MCF 10A (cell line): ENCODE results near the gene MYO1E. TPM values are rescaled to one million over a fixed set of nuclear protein-coding genes. Genes with fewer than 3 reads are reported as not detected.
A peak's percentile ranks its signal among the peaks of the same experiment; 100 is the strongest.

Experiments
- BruUV-seq: library from RNA; stranded (reverse); fragments of 400-500 nt; replicated peaks from 2 replicates; lab custom pipeline; 2021; lab: Mats Ljungman, UMichigan
- CTCF ChIA-PET: fragments of 300-600 bp; sonication (Branson Sonifier 250); formaldehyde crosslinking; extraction: SDS; loops from one replicate; lab custom pipeline; 2021; ENCODE audit warnings: antibody characterized with exemption, inconsistent platforms; lab: Yijun Ruan, JAX
- POLR2A ChIA-PET: fragments of 300-600, 350-650 bp; sonication (Branson Sonifier 250); formaldehyde crosslinking; extraction: SDS; loops from one replicate; lab custom pipeline; 2020; ENCODE audit warnings: antibody characterized with exemption, inconsistent platforms; lab: Yijun Ruan, JAX
- DNase-seq: peaks from one replicate; pipeline ENCODE4 v3.0.0-alpha.2; 2018; ENCODE audit not compliant: unreplicated experiment
- H3K27ac Mint-ChIP-seq: one replicate; pipeline ENCODE4 v1.8.0; 2022; ENCODE audit warnings: mild to moderate bottlenecking, low read depth, mixed read lengths; ENCODE audit not compliant: unreplicated experiment
- H3K27me3 Mint-ChIP-seq: one replicate; pipeline ENCODE4 v1.8.0; 2022; ENCODE audit warnings: mixed read lengths; ENCODE audit not compliant: insufficient read depth, unreplicated experiment
- H3K36me3 Mint-ChIP-seq: one replicate; pipeline ENCODE4 v1.8.0; 2022; ENCODE audit warnings: mild to moderate bottlenecking, moderate library complexity, mixed read lengths; ENCODE audit not compliant: insufficient read depth, unreplicated experiment
- H3K4me1 Mint-ChIP-seq: one replicate; pipeline ENCODE4 v1.8.0; 2022; ENCODE audit warnings: mixed read lengths; ENCODE audit not compliant: insufficient read depth, unreplicated experiment
- H3K4me3 Mint-ChIP-seq: one replicate; pipeline ENCODE4 v1.8.0; 2022; ENCODE audit warnings: mild to moderate bottlenecking, moderate library complexity, mixed read lengths; ENCODE audit not compliant: unreplicated experiment
- H3K9me3 Mint-ChIP-seq: one replicate; pipeline ENCODE4 v1.8.0; 2022; ENCODE audit warnings: mixed read lengths; ENCODE audit not compliant: unreplicated experiment
- CTCF ChIP-seq: fragments of 200-600 bp; IDR thresholded peaks from one replicate; pipeline ENCODE4 v1.8.0; 2022; ENCODE audit warnings: antibody characterized with exemption, mild to moderate bottlenecking; ENCODE audit not compliant: unreplicated experiment
- intact Hi-C: fragments of 100-400 bp; cut with micrococcal nuclease; formaldehyde crosslinking; loops from 2 replicates; pipeline ENCODE4 v1.14.1; 2022
- total RNA-seq: library from RNA; stranded (reverse); gene quantifications from 2 replicates; pipeline ENCODE4 v1.2.3, GENCODE V29; 2022

MYO1E gene
- total RNA-seq, 1 experiment from 2014 or later, result 121 TPM

- no peak overlapping the region for H3K4me3 Mint-ChIP-seq
- no peaks in the 10 kb centered on the region for H3K9me3 Mint-ChIP-seq
- H3K36me3 Mint-ChIP-seq, result peaks cover 5% of the 10 kb centered on the region
- intact Hi-C loops, result no loop called here
- H3K4me1 Mint-ChIP-seq, result peaks cover 29% of the 10 kb centered on the region
- CTCF ChIA-PET, result interaction anchor here (0.7 kb wide), 1 partner anchor 24 kb away, joined by 3 read pairs; no protein-coding TSS in a partner anchor
- no peak for DNase-seq
- H3K27ac Mint-ChIP-seq, result no peak overlapping the region
- no TSS peak for BruUV-seq
- POLR2A ChIA-PET, result interaction anchor here (0.8 to 1.8 kb wide), 8 partner anchors 9 to 59 kb away, joined by 3 to 6 read pairs (median 4); partner anchors contain the start of gene MYO1E
- no peak for TF ChIP-seq CTCF
- H3K27me3 Mint-ChIP-seq, result no peaks in the 10 kb centered on the region
Observed at GRCh38 chr15:59315914-59316451, 56.7 kb downstream of the MYO1E start.

- Mint-ChIP-seq H3K36me3 (peaks cover 5% of the 10 kb centered on the region), H3K27ac (peak overlapping the region; percentile 61), H3K27me3 (no peaks in the 10 kb centered on the region), H3K4me3 (peak overlapping the region; percentile 10), H3K4me1 (peaks cover 38% of the 10 kb centered on the region), H3K9me3 (no peaks in the 10 kb centered on the region)
- no peak for TF ChIP-seq CTCF
- intact Hi-C loops, result no loop called here
- DNase-seq, result peak; percentile 88
- ChIA-PET POLR2A (interaction anchor here (0.6 to 1.7 kb wide), 7 partner anchors 9 to 59 kb away, joined by 3 to 8 read pairs (median 4); partner anchors contain the start of gene MYO1E), CTCF (interaction anchor here (0.6 to 1.2 kb wide), 4 partner anchors 66 to 246 kb away, joined by 3 to 6 read pairs (median 3); no protein-coding TSS in a partner anchor)
- BruUV-seq, result no TSS peak
Observed at GRCh38 chr15:59313641-59314332, 58.9 kb downstream of the MYO1E start.

- no peak overlapping the region for H3K27ac Mint-ChIP-seq
- ChIA-PET CTCF (no interaction called here), POLR2A (interaction anchor here (0.9 kb wide), 1 partner anchor 13 kb away, joined by 3 read pairs; no protein-coding TSS in a partner anchor)
- TF ChIP-seq CTCF, result no peak
- peaks cover 32% of the 10 kb centered on the region for H3K4me1 Mint-ChIP-seq
- BruUV-seq, result no TSS peak
- H3K9me3 Mint-ChIP-seq, result no peaks in the 10 kb centered on the region
- intact Hi-C loops, result no loop called here
- H3K27me3 Mint-ChIP-seq, result no peaks in the 10 kb centered on the region
- H3K36me3 Mint-ChIP-seq, result peaks cover 5% of the 10 kb centered on the region
- no peak overlapping the region for H3K4me3 Mint-ChIP-seq
- DNase-seq, result no peak
Observed at GRCh38 chr15:59312205-59312604, 60.5 kb downstream of the MYO1E start.

DNA sequence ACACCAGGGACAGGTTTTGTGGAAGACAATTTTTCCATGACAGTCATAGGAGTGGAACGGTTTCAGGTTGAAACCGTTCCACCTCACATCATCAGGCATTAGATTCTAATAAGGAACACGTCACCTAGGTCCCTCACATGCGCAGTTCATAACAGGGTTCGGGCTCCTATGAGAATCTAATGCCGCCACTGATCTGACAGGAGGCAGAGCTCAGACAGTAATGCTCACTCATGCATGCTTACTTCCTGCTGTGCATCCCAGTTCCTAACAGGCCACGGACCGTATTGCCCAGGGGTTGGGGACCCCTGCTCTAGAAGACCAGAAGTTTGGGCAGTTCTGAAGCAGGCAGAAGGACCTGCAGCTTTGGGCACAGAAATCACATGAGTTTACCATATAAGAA is 61.5 kb downstream of the MYO1E start:
- no peak overlapping the region for H3K27ac Mint-ChIP-seq
- H3K27me3 Mint-ChIP-seq, result no peaks in the 10 kb centered on the region
- no peak for TF ChIP-seq CTCF
- peaks cover 39% of the 10 kb centered on the region for H3K4me1 Mint-ChIP-seq
- H3K9me3 Mint-ChIP-seq, result no peaks in the 10 kb centered on the region
- ChIA-PET CTCF (interaction anchor here (0.6 kb wide), 2 partner anchors 22 to 106 kb away, joined by 3 to 6 read pairs; no protein-coding TSS in a partner anchor), POLR2A (interaction anchor here (0.9 kb wide), 1 partner anchor 12 kb away, joined by 3 read pairs; no protein-coding TSS in a partner anchor)
- DNase-seq, result no peak
- peaks cover 5% of the 10 kb centered on the region for H3K36me3 Mint-ChIP-seq
- BruUV-seq, result no TSS peak
- intact Hi-C loops, result no loop called here
- H3K4me3 Mint-ChIP-seq, result no peak overlapping the region
